ENCODE results near the gene KANK4.
"Not testable (repeated sequence)": the region's sequence is repeated elsewhere in the genome, so short reads cannot be mapped to it uniquely, and the experiment has no call there.

KANK4 gene

DNA sequence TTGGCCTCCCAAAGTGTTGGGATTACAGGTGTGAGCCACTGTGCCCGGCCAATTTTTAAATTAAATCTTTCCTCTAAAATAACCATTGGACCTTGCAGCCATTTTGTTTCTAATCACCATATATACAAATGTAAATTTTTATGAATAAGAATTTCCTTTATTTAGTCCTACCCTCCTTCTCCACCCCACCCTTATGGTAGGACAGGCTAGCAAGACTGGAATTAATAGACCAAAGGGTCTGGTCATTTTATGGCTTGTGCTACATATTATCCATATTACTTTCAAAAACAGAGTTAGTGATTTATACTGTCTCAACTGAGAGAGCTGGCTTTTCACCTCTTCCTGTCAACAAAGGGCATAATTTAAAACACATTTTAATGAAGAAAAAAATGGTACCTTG, 98.1 kb downstream of the KANK4 start:
- no peak overlapping the region for H3K27ac Mint-ChIP-seq
- no peaks in the 10 kb centered on the region for H3K27me3 Mint-ChIP-seq
- H3K9me3 Mint-ChIP-seq = no peaks in the 10 kb centered on the region

GRCh38 chr1:62220456-62220855, 98.8 kb downstream of the KANK4 start:
- not testable (repeated sequence) for H3K36me3 Mint-ChIP-seq; H3K4me1 Mint-ChIP-seq; H3K27ac Mint-ChIP-seq; DNase-seq (ENCODE audit: low spot score in 2 of 2); H3K4me3 Mint-ChIP-seq; H3K27me3 Mint-ChIP-seq; H3K9me3 Mint-ChIP-seq; ATAC-seq (ENCODE audit: low read depth)

More for the DNA sequence above, 98.1 kb downstream of the KANK4 start:
- ATAC-seq (ENCODE audit: low read depth) (no peak), DNase-seq (ENCODE audit: low spot score in 2 of 2) (no peak)
- no peaks in the 10 kb centered on the region for H3K36me3 Mint-ChIP-seq
- no peak overlapping the region for H3K4me3 Mint-ChIP-seq
- no peaks in the 10 kb centered on the region for H3K4me1 Mint-ChIP-seq

GRCh38 chr1:62218604-62219003, 100.6 kb downstream of the KANK4 start:
- H3K27me3 Mint-ChIP-seq = no peaks in the 10 kb centered on the region
- no peaks in the 10 kb centered on the region for H3K4me1 Mint-ChIP-seq
- ATAC-seq (ENCODE audit: low read depth) = no peak
- H3K4me3 Mint-ChIP-seq = no peak overlapping the region
- no peaks in the 10 kb centered on the region for H3K36me3 Mint-ChIP-seq
- DNase-seq (ENCODE audit: low spot score in 2 of 2) = no peak
- peaks cover 1% of the 10 kb centered on the region for H3K9me3 Mint-ChIP-seq
- H3K27ac Mint-ChIP-seq = no peak overlapping the region

- DNase-seq (ENCODE audit: low spot score in 2 of 2) = no peak
- Mint-ChIP-seq H3K27me3 (no peaks in the 10 kb centered on the region), H3K27ac (no peak overlapping the region), H3K9me3 (peaks cover 11% of the 10 kb centered on the region), H3K4me3 (no peak overlapping the region), H3K4me1 (no peaks in the 10 kb centered on the region), H3K36me3 (peaks cover 6% of the 10 kb centered on the region)
- no peak for ATAC-seq (ENCODE audit: low read depth)
Measured at GRCh38 chr1:62213075-62213914, 105.9 kb downstream of the KANK4 start.

DNA sequence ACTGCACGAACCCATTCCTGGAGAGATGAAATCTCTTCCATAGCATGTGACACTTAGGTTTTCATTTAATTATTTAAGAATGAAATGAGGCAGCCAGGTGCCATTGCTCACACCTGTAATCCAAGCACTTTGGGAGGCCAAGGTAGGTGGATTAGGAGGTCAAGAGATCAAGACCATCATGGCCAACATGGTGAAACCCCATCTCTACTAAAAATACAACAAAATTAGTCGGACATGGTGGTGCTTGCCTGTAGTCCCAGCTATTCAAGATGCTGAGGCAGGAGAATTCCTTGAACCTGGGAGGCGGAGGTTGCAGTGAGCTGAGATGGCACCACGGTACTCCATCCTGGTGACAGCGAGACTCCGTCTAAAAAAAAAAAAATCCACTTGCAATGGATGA, 106.8 kb downstream of the KANK4 start:
- H3K4me1 Mint-ChIP-seq = no peaks in the 10 kb centered on the region
- H3K4me3 Mint-ChIP-seq = no peak overlapping the region
- no peaks in the 10 kb centered on the region for H3K27me3 Mint-ChIP-seq
- no peak overlapping the region for H3K27ac Mint-ChIP-seq
- ATAC-seq (ENCODE audit: low read depth) (no peak), DNase-seq (ENCODE audit: low spot score in 2 of 2) (no peak)
- H3K9me3 Mint-ChIP-seq = peaks cover 11% of the 10 kb centered on the region
- H3K36me3 Mint-ChIP-seq = peaks cover 6% of the 10 kb centered on the region

DNA sequence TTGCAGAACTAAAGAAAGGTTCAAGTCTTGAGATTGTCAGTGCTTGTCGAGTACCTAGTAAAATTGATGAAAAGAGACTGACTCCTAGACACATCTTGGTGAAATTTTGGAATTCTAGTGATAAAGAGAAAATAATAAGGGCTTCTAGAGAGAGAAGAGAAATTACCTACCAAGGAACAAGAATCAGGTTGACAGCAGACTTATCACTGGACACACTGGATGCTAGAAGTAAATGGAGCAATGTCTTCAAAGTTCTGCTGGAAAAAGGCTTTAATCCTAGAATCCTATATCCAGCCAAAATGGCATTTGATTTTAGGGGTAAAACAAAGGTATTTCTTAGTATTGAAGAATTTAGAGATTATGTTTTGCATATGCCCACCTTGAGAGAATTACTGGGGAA, 108.3 kb downstream of the KANK4 start:
- DNase-seq (ENCODE audit: low spot score in 2 of 2) (no peak), ATAC-seq (ENCODE audit: low read depth) (no peak)
- peaks cover 12% of the 10 kb centered on the region for H3K9me3 Mint-ChIP-seq
- H3K27me3 Mint-ChIP-seq = peaks cover 2% of the 10 kb centered on the region
- H3K36me3 Mint-ChIP-seq = peaks cover 8% of the 10 kb centered on the region
- no peak overlapping the region for H3K4me3 Mint-ChIP-seq
- H3K4me1 Mint-ChIP-seq = no peaks in the 10 kb centered on the region
- H3K27ac Mint-ChIP-seq = no peak overlapping the region

GRCh38 chr1:62209931-62210595, 109.2 kb downstream of the KANK4 start:
- no peak overlapping the region for H3K27ac Mint-ChIP-seq
- H3K36me3 Mint-ChIP-seq = peaks cover 8% of the 10 kb centered on the region
- ATAC-seq (ENCODE audit: low read depth) (no peak), DNase-seq (ENCODE audit: low spot score in 2 of 2) (no peak)
- peaks cover 2% of the 10 kb centered on the region for H3K27me3 Mint-ChIP-seq
- no peak overlapping the region for H3K4me3 Mint-ChIP-seq
- no peaks in the 10 kb centered on the region for H3K4me1 Mint-ChIP-seq
- peaks cover 12% of the 10 kb centered on the region for H3K9me3 Mint-ChIP-seq

DNA sequence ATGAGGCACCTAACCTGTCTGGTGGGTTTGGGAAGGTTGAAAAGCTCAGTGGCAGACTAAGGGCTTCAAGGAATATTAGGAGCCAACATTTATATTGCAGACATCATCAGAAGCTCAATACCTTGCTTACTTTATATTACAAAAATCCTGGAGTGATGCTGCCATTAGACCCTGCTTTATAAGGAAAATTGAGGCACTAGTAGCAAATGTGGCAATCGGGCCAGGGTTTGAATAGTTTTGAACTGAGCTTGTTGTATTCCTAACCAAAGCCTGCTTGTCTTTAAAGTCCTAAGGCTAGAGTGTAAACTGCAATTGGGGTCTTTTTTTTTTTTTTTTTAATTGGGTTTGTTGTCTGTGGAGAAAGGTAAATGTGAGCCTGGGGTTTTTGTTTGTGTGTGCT, 110.3 kb downstream of the KANK4 start:
- H3K27me3 Mint-ChIP-seq = peaks cover 3% of the 10 kb centered on the region
- peaks cover 8% of the 10 kb centered on the region for H3K36me3 Mint-ChIP-seq
- H3K4me1 Mint-ChIP-seq = no peaks in the 10 kb centered on the region
- no peak for ATAC-seq (ENCODE audit: low read depth)
- no peak overlapping the region for H3K27ac Mint-ChIP-seq
- no peak overlapping the region for H3K4me3 Mint-ChIP-seq
- DNase-seq (ENCODE audit: low spot score in 2 of 2) = no peak
- H3K9me3 Mint-ChIP-seq = peaks cover 11% of the 10 kb centered on the region

DNA sequence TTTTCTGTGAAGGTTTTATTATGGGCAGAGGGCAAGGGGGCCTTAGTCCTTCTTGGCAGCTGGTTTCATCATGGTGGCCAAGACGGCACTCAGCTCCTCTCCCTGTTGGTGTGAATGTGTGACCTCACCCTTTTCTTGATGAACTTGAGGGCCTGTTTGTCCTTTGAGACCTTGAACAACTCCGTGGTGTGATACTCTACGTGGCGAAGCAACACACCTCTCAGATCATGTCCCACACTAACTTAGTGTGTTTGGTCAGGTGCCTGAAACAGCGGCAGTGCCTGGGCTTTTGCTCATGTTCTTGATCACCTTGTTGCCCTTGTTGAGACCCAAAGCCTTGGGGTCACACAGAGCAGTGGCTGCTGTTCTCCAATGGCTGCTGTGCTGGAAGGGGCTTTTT, 111.1 kb downstream of the KANK4 start:
- Mint-ChIP-seq H3K27ac (no peak overlapping the region), H3K9me3 (peaks cover 11% of the 10 kb centered on the region), H3K36me3 (peaks cover 8% of the 10 kb centered on the region), H3K4me1 (no peaks in the 10 kb centered on the region), H3K4me3 (no peak overlapping the region), H3K27me3 (peaks cover 3% of the 10 kb centered on the region)
- DNase-seq (ENCODE audit: low spot score in 2 of 2) = no peak
- ATAC-seq (ENCODE audit: low read depth) = no peak

DNA sequence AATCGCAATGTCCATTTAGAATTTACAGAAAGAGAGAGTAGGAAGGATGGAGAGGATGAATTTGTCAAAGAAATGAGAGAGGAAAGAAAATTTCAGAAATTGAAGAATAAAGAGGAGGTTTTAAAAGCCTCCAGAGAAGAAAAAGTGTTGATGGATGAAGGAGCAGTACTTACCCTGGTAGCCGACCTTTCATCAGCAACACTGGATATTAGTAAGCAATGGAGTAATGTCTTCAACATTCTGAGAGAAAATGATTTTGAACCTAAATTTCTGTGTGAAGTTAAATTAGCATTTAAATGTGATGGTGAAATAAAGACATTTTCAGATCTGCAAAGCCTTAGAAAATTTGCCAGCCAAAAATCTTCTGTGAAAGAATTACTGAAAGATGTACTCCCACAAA, 112.0 kb downstream of the KANK4 start:
- Mint-ChIP-seq H3K9me3 (peaks cover 11% of the 10 kb centered on the region), H3K4me1 (no peaks in the 10 kb centered on the region), H3K4me3 (no peak overlapping the region), H3K27me3 (peaks cover 4% of the 10 kb centered on the region), H3K27ac (no peak overlapping the region), H3K36me3 (peaks cover 8% of the 10 kb centered on the region)
- no peak for DNase-seq (ENCODE audit: low spot score in 2 of 2)
- no peak for ATAC-seq (ENCODE audit: low read depth)

GRCh38 chr1:62198781-62199125, 120.5 kb downstream of the KANK4 start:
- H3K4me1 Mint-ChIP-seq = no peaks in the 10 kb centered on the region
- no peak overlapping the region for H3K4me3 Mint-ChIP-seq
- H3K27me3 Mint-ChIP-seq = peaks cover 10% of the 10 kb centered on the region
- no peak overlapping the region for H3K27ac Mint-ChIP-seq
- H3K36me3 Mint-ChIP-seq = no peaks in the 10 kb centered on the region
- peaks cover 2% of the 10 kb centered on the region for H3K9me3 Mint-ChIP-seq
- DNase-seq (ENCODE audit: low spot score in 2 of 2) = no peak
- ATAC-seq (ENCODE audit: low read depth) = no peak

DNA sequence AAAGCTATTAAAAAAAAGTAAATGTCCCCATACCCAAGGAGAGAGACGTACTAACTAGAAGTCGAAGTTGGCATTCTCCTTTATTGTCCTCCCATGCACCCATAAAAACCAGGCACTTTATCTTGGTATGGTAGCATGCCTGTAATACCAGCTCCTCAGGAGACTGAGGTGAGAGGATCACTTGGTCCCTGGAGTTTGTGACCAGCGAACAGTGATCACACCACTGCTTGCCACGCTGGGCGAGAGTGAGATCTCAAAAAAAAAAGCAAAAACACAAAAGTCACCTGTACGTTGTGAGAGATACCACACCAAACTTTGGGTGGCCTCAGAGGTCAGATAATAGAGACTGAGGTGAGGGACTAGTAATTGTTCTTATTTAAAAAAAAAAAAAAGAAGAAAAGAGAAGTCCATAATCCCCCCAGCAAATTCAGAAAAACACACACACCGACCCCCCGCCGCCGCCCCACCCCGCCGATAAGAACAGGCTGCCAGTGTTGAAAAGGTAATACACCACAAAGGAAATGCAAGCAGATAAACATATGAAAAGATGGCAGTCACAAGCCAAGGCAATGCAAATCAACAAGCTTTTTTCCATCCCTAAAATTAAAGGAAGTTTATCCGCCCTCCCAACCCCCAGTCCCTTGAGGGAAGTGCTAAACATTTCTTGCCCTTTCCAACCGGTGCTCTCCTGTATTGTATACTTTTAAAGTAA, 121.0 kb downstream of the KANK4 start:
- H3K27ac Mint-ChIP-seq = no peak overlapping the region
- no peak overlapping the region for H3K4me3 Mint-ChIP-seq
- peaks cover 2% of the 10 kb centered on the region for H3K36me3 Mint-ChIP-seq
- H3K9me3 Mint-ChIP-seq = peaks cover 2% of the 10 kb centered on the region
- no peaks in the 10 kb centered on the region for H3K4me1 Mint-ChIP-seq
- DNase-seq (ENCODE audit: low spot score in 2 of 2) (no peak), ATAC-seq (ENCODE audit: low read depth) (no peak)
- peaks cover 13% of the 10 kb centered on the region for H3K27me3 Mint-ChIP-seq

GRCh38 chr1:62196086-62196690, 123.0 kb downstream of the KANK4 start:
- Mint-ChIP-seq H3K36me3 (peaks cover 2% of the 10 kb centered on the region), H3K27me3 (peaks cover 13% of the 10 kb centered on the region), H3K4me3 (peak overlapping the region; percentile 4), H3K9me3 (peaks cover 2% of the 10 kb centered on the region), H3K27ac (no peak overlapping the region), H3K4me1 (no peaks in the 10 kb centered on the region)
- DNase-seq (ENCODE audit: low spot score in 2 of 2) (no peak), ATAC-seq (ENCODE audit: low read depth) (no peak)

All from memory B cell (primary cell).